GM18519 (cell line): Measurements from ENCODE around the gene RPH3AL.

Experiments used
- ATAC-seq: cut with Tn5 transposase; IDR thresholded peaks from one replicate; pipeline ENCODE4 v1.9.1; 2021; ENCODE audit warnings: mild to moderate bottlenecking, moderate library complexity; ENCODE audit not compliant: unreplicated experiment, low FRiP score

RPH3AL gene

GRCh38 chr17:337866-338265, 14.7 kb downstream of the RPH3AL start:
- ATAC-seq, result no peak

GRCh38 chr17:337453-337852, 15.2 kb downstream of the RPH3AL start:
- no peak for ATAC-seq

GRCh38 chr17:337022-337420, 15.6 kb downstream of the RPH3AL start:
- no peak for ATAC-seq

- ATAC-seq, result no peak
Measured at GRCh38 chr17:336110-337021, 16.2 kb downstream of the RPH3AL start.

GRCh38 chr17:335691-336090, 16.9 kb downstream of the RPH3AL start:
- ATAC-seq, result no peak

- no peak for ATAC-seq
Measured at GRCh38 chr17:334974-335481, 17.6 kb downstream of the RPH3AL start.

GRCh38 chr17:333626-334396, 18.8 kb downstream of the RPH3AL start:
- ATAC-seq, result no peak

GRCh38 chr17:332558-333322, 19.9 kb downstream of the RPH3AL start:
- no peak for ATAC-seq

GRCh38 chr17:332023-332422, 20.6 kb downstream of the RPH3AL start:
- ATAC-seq, result no peak

- no peak for ATAC-seq
Measured at GRCh38 chr17:330993-331701, 21.5 kb downstream of the RPH3AL start.

GRCh38 chr17:329784-330420, 22.7 kb downstream of the RPH3AL start:
- ATAC-seq, result no peak

GRCh38 chr17:327971-328370, 24.6 kb downstream of the RPH3AL start:
- ATAC-seq, result no peak

GRCh38 chr17:327296-327695, 25.3 kb downstream of the RPH3AL start:
- no peak for ATAC-seq

- ATAC-seq, result no peak
Measured at GRCh38 chr17:326010-326621, 26.5 kb downstream of the RPH3AL start.

GRCh38 chr17:325270-326009, 27.2 kb downstream of the RPH3AL start:
- no peak for ATAC-seq

GRCh38 chr17:323721-324571, 28.7 kb downstream of the RPH3AL start:
- ATAC-seq, result no peak

- no peak for ATAC-seq
Measured at GRCh38 chr17:323181-323580, 29.4 kb downstream of the RPH3AL start.
